MM.1S (cell line): ENCODE data around the gene HSPA1B.

Experiments
- DNase-seq: peaks from one replicate; pipeline ENCODE4 v3.0.0-alpha.2; 2015
- H2AFZ ChIP-seq: fragments of 300-600 bp; sonication (generic); 2 replicates; pipeline ENCODE4 v1.6.0; 2016; ENCODE audit warnings: antibody characterized with exemption, low read length
- H3F3A ChIP-seq: fragments of 300-600 bp; sonication (generic); 2 replicates; pipeline ENCODE4 v1.6.1; 2016; ENCODE audit warnings: mild to moderate bottlenecking, antibody characterized with exemption, low read length, moderate library complexity, mixed read lengths; ENCODE audit not compliant: insufficient read depth
- H3K27ac ChIP-seq: fragments of 300-600 bp; sonication (generic); 2 replicates; pipeline ENCODE4 v1.5.1; 2016; ENCODE audit warnings: mild to moderate bottlenecking, low read length
- H3K27me3 ChIP-seq: fragments of 300-600 bp; sonication (generic); replicated peaks from 2 replicates; pipeline ENCODE4 v1.6.0; 2016; ENCODE audit warnings: low read length; ENCODE audit not compliant: insufficient read depth
- H3K36me3 ChIP-seq: fragments of 300-600 bp; sonication (generic); replicated peaks from 2 replicates; pipeline ENCODE4 v1.6.1; 2016; ENCODE audit warnings: mild to moderate bottlenecking, low read length, mixed read lengths; ENCODE audit not compliant: insufficient read depth
- H3K4me1 ChIP-seq: fragments of 300-600 bp; sonication (generic); 2 replicates; pipeline ENCODE4 v1.6.1; 2016; ENCODE audit warnings: low read length, mixed read lengths
- H3K4me2 ChIP-seq: fragments of 300-600 bp; sonication (generic); 2 replicates; pipeline ENCODE4 v1.6.0; 2016; ENCODE audit warnings: low read depth, low read length
- H3K4me3 ChIP-seq: fragments of 300-600 bp; sonication (generic); 2 replicates; pipeline ENCODE4 v1.5.1; 2016; ENCODE audit warnings: low read length, mixed read lengths
- H3K79me2 ChIP-seq: fragments of 300-600 bp; sonication (generic); 2 replicates; pipeline ENCODE4 v1.6.1; 2016; ENCODE audit warnings: mixed run types, low read length, mixed read lengths
- H3K9ac ChIP-seq: fragments of 300-600 bp; sonication (generic); 2 replicates; pipeline ENCODE4 v1.6.1; 2016; ENCODE audit warnings: low read length, mixed read lengths
- H3K9me2 ChIP-seq: fragments of 300-600 bp; sonication (generic); replicated peaks from 2 replicates; pipeline ENCODE4 v1.6.1; 2016; ENCODE audit warnings: mild to moderate bottlenecking, low read length, mixed read lengths; ENCODE audit not compliant: insufficient read depth
- H3K9me3 ChIP-seq: fragments of 300-600 bp; sonication (generic); replicated peaks from 2 replicates; pipeline ENCODE4 v1.6.1; 2016; ENCODE audit warnings: mild to moderate bottlenecking, low read length, mixed read lengths; ENCODE audit not compliant: insufficient read depth
- H4K20me1 ChIP-seq: fragments of 300-600 bp; sonication (generic); 2 replicates; pipeline ENCODE4 v1.6.1; 2016; ENCODE audit warnings: mild to moderate bottlenecking, low read length, moderate library complexity, mixed read lengths; ENCODE audit not compliant: insufficient read depth
- EZH2 ChIP-seq: fragments of 300-600 bp; sonication (generic); optimal IDR thresholded peaks from 2 replicates; pipeline ENCODE3; 2017; ENCODE audit warnings: low read depth, mild to moderate bottlenecking, antibody characterized with exemption, low read length, mixed read lengths
- EZH2phosphoT487 ChIP-seq: fragments of 300-600 bp; sonication (generic); IDR thresholded peaks from 2 replicates; pipeline ENCODE4 v1.6.1; 2018; ENCODE audit warnings: antibody characterized with exemption, low read length
- TF ChIP-seq, protein P1 (sequence below): fragments of 300-600 bp; sonication (generic); IDR thresholded peaks from 2 replicates; pipeline ENCODE4 v1.5.1; 2016; ENCODE audit warnings: antibody characterized with exemption, low read length, mixed read lengths

Gene HSPA1B

DNA sequence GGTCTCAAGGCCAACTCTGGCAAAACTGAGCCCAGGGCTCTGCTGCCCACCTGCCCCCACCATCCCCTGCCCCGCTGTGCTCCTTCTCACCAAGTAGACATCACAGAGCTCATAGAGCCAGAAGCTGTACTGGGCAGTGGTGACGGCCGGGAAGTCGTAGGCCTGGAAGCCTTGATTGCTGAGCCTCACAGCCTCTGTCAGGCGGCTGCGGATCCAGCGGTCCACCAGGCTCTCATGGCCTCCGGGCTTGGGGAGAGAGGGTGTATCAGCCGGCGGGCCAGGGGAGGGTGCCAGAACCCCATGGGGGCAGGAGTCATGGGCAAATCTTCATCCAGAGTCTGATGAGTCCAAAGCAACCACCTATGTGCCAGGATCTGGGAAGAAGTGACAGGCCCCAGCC, 47.6 kb upstream of the HSPA1B start:
- peaks cover 19% of the 10 kb centered on the region for H3K36me3 ChIP-seq

DNA sequence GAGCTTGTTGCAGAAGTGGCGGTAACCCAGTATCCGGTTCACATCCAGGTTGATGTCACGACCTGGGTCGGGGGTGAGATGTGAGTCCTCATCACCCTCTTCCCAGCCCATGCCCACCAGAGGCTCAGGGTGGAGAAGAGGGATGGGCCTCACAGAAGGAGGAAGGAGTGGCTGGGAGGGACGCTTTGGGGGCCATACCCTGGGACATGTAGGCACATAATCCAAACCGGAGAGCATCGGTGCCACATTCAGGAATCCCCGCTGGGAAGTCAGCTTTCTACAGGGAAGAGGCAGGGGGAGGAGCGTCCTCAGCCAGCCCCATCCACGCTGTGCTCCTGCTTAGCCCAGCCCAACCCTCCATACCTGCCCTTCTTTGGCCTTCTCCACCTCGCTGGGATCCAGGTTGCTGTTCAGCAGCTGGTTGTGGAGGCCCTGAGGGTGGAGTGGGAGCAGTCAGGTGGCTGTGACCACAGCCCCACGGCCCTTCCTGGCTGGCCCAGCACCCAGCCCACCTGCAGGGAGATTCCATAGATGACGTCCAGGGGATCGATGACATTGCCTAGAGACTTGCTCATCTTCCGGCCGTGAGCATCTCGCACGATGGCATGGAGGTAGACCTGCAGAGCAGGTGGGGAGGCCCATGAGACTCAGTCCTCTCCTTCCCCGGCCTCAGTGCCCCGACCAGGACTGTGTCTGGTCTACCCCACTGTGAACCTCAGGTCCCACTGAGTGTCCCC, 46.9 kb upstream of the HSPA1B start:
- H3K4me3 ChIP-seq, result no peak overlapping the region
- H3K9me2 ChIP-seq, result no peaks in the 10 kb centered on the region
- no peak overlapping the region for H3K4me2 ChIP-seq
- H3K9ac ChIP-seq, result no peak overlapping the region
- H2AFZ ChIP-seq, result no peak overlapping the region
- H3K27ac ChIP-seq, result no peak overlapping the region
- no peak for DNase-seq
- peaks cover 24% of the 10 kb centered on the region for H3K36me3 ChIP-seq
- no peak for TF ChIP-seq EZH2
- no peak for TF ChIP-seq EZH2phosphoT487
- TF ChIP-seq, protein P1, sequence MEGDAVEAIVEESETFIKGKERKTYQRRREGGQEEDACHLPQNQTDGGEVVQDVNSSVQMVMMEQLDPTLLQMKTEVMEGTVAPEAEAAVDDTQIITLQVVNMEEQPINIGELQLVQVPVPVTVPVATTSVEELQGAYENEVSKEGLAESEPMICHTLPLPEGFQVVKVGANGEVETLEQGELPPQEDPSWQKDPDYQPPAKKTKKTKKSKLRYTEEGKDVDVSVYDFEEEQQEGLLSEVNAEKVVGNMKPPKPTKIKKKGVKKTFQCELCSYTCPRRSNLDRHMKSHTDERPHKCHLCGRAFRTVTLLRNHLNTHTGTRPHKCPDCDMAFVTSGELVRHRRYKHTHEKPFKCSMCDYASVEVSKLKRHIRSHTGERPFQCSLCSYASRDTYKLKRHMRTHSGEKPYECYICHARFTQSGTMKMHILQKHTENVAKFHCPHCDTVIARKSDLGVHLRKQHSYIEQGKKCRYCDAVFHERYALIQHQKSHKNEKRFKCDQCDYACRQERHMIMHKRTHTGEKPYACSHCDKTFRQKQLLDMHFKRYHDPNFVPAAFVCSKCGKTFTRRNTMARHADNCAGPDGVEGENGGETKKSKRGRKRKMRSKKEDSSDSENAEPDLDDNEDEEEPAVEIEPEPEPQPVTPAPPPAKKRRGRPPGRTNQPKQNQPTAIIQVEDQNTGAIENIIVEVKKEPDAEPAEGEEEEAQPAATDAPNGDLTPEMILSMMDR, result no peak
- no peaks in the 10 kb centered on the region for H3K9me3 ChIP-seq
- H3F3A ChIP-seq, result peaks cover 33% of the 10 kb centered on the region
- peaks cover 27% of the 10 kb centered on the region for H3K4me1 ChIP-seq
- H4K20me1 ChIP-seq, result no peaks in the 10 kb centered on the region
- peaks cover 58% of the 10 kb centered on the region for H3K79me2 ChIP-seq
- no peaks in the 10 kb centered on the region for H3K27me3 ChIP-seq

More for the DNA sequence above, 47.6 kb upstream of the HSPA1B start:
- Histone ChIP-seq H3K9me2 (no peaks in the 10 kb centered on the region), H3K4me2 (no peak overlapping the region), H3K9ac (no peak overlapping the region), H3F3A (peaks cover 33% of the 10 kb centered on the region), H3K27me3 (no peaks in the 10 kb centered on the region), H3K79me2 (peaks cover 52% of the 10 kb centered on the region), H4K20me1 (no peaks in the 10 kb centered on the region), H3K27ac (no peak overlapping the region), H2AFZ (no peak overlapping the region), H3K4me1 (peaks cover 30% of the 10 kb centered on the region), H3K4me3 (no peak overlapping the region), H3K9me3 (no peaks in the 10 kb centered on the region)
- no peak for DNase-seq
- TF ChIP-seq EZH2phosphoT487 (no peak), EZH2 (no peak)
- TF ChIP-seq, protein P1, result no peak

DNA sequence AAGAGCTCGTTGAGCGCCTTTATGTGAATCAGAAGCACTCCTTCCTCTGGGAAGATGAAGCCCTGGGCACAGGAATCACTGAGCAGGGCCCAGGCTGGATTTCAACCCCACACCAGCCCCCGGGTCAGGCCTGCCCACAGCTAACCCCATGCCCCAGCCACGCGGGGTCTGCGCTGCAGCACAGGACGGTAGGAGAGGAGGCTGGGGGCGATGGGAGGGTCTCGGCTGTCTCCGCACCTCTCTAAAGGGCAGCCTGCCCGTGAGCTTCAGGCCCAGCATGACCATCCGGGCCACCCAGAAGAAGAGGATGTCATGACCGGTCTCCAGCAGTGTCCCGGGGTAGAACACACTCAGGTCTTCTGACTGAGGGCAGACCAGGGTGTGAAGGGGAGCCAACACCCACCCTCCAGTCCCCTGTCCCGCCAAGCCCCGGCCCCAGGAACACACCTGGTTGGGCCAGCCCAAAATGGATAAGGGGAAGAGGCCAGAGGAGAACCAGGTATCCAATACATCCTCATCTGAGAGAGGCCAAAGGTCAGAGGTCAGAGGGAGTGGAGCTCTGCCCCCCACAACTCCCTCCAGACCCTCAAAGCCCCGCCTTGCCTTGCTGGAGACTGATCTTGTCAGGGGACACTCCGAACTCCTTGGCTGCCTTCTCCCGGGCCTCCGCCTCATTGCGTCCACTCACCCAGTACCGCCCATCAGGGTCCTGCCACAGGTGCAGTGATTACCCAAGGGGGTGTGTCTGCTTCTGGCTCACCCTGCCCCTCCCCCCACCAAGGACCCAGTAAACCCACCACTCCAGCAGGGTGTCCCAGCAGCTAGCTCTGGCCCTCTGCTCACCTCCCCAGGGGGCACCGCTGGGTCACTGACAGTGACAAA, 46.1 kb upstream of the HSPA1B start:
- H3K4me1 ChIP-seq, result peaks cover 19% of the 10 kb centered on the region
- H3K27me3 ChIP-seq, result no peaks in the 10 kb centered on the region
- H3K36me3 ChIP-seq, result peaks cover 24% of the 10 kb centered on the region
- H3K9me3 ChIP-seq, result no peaks in the 10 kb centered on the region
- H2AFZ ChIP-seq, result no peak overlapping the region
- H3K4me3 ChIP-seq, result no peak overlapping the region
- H3K79me2 ChIP-seq, result peaks cover 57% of the 10 kb centered on the region
- TF ChIP-seq, protein P1, result no peak
- no peak for TF ChIP-seq EZH2phosphoT487
- TF ChIP-seq EZH2, result no peak
- H3K9ac ChIP-seq, result no peak overlapping the region
- H4K20me1 ChIP-seq, result no peaks in the 10 kb centered on the region
- H3F3A ChIP-seq, result peaks cover 33% of the 10 kb centered on the region
- no peaks in the 10 kb centered on the region for H3K9me2 ChIP-seq
- H3K4me2 ChIP-seq, result no peak overlapping the region
- DNase-seq, result no peak
- H3K27ac ChIP-seq, result no peak overlapping the region
